ENCODE data around the gene RASSF4.

The RASSF4 gene

GRCh38 chr10:44935201-44935965 lies 24.2 kb upstream of the RASSF4 start:
- no peak for DNase-seq (ENCODE audit: low spot score)
- TF ChIP-seq CTCF (IDR thresholded peaks at IDR 0.05; ENCODE audit: borderline replicate concordance, control extremely low read depth, extremely low read depth, insufficient read depth, missing control alignments) = no peak
- in situ Hi-C loops (cut with MboI; ENCODE audit: low sequenced_read_pairs, unreplicated experiment) = no loop called here

GRCh38 chr10:44935966-44936295 lies 23.7 kb upstream of the RASSF4 start:
- TF ChIP-seq CTCF (IDR thresholded peaks at IDR 0.05; ENCODE audit: borderline replicate concordance, control extremely low read depth, extremely low read depth, insufficient read depth, missing control alignments) = no peak
- DNase-seq (ENCODE audit: low spot score) = no peak
- in situ Hi-C loops (cut with MboI; ENCODE audit: low sequenced_read_pairs, unreplicated experiment) = no loop called here

- TF ChIP-seq CTCF (IDR thresholded peaks at IDR 0.05; ENCODE audit: borderline replicate concordance, control extremely low read depth, extremely low read depth, insufficient read depth, missing control alignments) = no peak
- in situ Hi-C loops (cut with MboI; ENCODE audit: low sequenced_read_pairs, unreplicated experiment) = no loop called here
- no peak for DNase-seq (ENCODE audit: low spot score)
Measured at GRCh38 chr10:44936314-44936975, 23.2 kb upstream of the RASSF4 start.

GRCh38 chr10:44937196-44938005 lies 22.2 kb upstream of the RASSF4 start:
- in situ Hi-C loops (cut with MboI; ENCODE audit: low sequenced_read_pairs, unreplicated experiment) = no loop called here
- no peak for DNase-seq (ENCODE audit: low spot score)
- TF ChIP-seq CTCF (IDR thresholded peaks at IDR 0.05; ENCODE audit: borderline replicate concordance, control extremely low read depth, extremely low read depth, insufficient read depth, missing control alignments) = no peak

- DNase-seq (ENCODE audit: low spot score) = no peak
- TF ChIP-seq CTCF (IDR thresholded peaks at IDR 0.05; ENCODE audit: borderline replicate concordance, control extremely low read depth, extremely low read depth, insufficient read depth, missing control alignments) = no peak
- in situ Hi-C loops (cut with MboI; ENCODE audit: low sequenced_read_pairs, unreplicated experiment) = no loop called here
Measured at GRCh38 chr10:44938956-44939355, 20.6 kb upstream of the RASSF4 start.

GRCh38 chr10:44939691-44940401 lies 19.8 kb upstream of the RASSF4 start:
- in situ Hi-C loops (cut with MboI; ENCODE audit: low sequenced_read_pairs, unreplicated experiment) = no loop called here
- TF ChIP-seq CTCF (IDR thresholded peaks at IDR 0.05; ENCODE audit: borderline replicate concordance, control extremely low read depth, extremely low read depth, insufficient read depth, missing control alignments) = no peak
- DNase-seq (ENCODE audit: low spot score) = no peak

All from GM13976 (cell line).